ENCODE data around the gene PRPF6.

DNA sequence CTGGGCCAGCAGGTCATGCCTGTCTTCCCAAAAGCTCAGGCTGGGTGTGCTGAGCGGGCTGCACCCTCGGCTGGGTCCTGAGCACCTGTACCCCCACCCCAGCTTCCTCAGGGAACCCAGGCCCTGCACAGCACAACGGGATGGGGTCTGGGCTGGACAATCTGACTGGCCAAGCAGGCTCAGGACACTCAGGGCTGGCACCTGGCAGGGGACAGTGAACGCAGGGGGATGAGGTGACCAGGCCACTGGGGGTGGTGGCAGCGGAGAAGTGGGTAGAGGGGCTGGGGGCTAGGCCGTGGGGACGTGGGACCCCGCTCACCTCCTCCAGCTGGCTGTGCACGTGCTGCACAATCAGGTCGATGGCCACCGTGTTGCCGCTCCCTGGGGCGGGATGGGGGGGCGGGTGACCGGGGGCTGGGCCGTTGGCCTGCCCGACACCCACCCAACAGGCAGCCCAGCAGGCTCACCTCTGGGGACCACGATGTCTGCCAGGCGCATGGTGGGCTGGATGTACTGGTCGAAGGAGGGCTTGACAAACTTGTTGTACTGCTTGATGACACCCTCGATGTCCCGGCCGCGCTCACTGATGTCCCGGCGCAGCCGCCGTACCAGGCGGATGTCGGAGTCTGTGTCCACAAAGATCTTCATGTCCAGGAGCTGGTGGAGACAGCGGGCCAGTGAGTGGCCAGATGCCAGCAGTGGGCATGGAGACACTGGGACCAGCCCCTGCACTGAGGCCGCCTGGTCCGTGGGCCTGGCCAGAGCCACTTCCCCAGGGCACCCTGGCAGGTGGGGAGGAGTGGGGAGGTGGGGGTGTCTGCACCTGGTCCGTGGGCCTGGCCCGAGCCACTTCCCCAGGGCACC lies 36.6 kb upstream of the PRPF6 start:
- TF ChIP-seq, protein P1, sequence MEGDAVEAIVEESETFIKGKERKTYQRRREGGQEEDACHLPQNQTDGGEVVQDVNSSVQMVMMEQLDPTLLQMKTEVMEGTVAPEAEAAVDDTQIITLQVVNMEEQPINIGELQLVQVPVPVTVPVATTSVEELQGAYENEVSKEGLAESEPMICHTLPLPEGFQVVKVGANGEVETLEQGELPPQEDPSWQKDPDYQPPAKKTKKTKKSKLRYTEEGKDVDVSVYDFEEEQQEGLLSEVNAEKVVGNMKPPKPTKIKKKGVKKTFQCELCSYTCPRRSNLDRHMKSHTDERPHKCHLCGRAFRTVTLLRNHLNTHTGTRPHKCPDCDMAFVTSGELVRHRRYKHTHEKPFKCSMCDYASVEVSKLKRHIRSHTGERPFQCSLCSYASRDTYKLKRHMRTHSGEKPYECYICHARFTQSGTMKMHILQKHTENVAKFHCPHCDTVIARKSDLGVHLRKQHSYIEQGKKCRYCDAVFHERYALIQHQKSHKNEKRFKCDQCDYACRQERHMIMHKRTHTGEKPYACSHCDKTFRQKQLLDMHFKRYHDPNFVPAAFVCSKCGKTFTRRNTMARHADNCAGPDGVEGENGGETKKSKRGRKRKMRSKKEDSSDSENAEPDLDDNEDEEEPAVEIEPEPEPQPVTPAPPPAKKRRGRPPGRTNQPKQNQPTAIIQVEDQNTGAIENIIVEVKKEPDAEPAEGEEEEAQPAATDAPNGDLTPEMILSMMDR (IDR thresholded peaks at IDR 0.05; ENCODE audit: low read depth, low read length, poor library complexity, severe bottlenecking): no peak
- no peak for TF ChIP-seq EZH2phosphoT487 (IDR thresholded peaks at IDR 0.05; ENCODE audit: borderline replicate concordance, low read length)
